Loucy (cell line): Measurements from ENCODE around the gene CHMP1A.

Source experiments
- EZH2phosphoT487 ChIP-seq: fragments of 200-600 bp; IDR thresholded peaks from 2 replicates; pipeline ENCODE4 v1.6.1; 2018; ENCODE audit warnings: antibody characterized with exemption, mild to moderate bottlenecking, moderate library complexity, borderline replicate concordance
- TF ChIP-seq, protein P1 (sequence below): fragments of 200-600 bp; sonication (generic); conservative IDR thresholded peaks from 2 replicates; pipeline ENCODE4 v1.5.1; 2014; ENCODE audit warnings: mild to moderate bottlenecking, antibody characterized with exemption, low read length

DNA sequence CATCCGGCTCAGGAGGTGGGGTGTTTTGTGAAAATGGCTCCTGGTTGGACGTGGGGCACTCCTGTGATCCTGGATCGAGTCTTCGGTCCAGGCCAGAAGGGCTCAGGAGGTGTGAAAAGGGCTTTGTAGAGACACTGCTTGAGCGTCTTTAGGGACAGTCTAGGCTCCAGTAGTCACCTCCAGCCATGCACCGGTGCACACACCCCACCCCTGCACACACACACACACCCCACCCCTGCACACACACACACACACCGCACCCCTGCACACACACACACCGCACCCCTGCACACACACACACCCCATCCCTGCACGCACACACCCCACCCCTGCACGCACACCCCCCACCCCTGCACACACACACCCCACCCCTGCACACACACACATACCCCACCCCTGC lies 19.1 kb downstream of the CHMP1A start:
- TF ChIP-seq, protein P1, sequence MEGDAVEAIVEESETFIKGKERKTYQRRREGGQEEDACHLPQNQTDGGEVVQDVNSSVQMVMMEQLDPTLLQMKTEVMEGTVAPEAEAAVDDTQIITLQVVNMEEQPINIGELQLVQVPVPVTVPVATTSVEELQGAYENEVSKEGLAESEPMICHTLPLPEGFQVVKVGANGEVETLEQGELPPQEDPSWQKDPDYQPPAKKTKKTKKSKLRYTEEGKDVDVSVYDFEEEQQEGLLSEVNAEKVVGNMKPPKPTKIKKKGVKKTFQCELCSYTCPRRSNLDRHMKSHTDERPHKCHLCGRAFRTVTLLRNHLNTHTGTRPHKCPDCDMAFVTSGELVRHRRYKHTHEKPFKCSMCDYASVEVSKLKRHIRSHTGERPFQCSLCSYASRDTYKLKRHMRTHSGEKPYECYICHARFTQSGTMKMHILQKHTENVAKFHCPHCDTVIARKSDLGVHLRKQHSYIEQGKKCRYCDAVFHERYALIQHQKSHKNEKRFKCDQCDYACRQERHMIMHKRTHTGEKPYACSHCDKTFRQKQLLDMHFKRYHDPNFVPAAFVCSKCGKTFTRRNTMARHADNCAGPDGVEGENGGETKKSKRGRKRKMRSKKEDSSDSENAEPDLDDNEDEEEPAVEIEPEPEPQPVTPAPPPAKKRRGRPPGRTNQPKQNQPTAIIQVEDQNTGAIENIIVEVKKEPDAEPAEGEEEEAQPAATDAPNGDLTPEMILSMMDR, result no peak
- TF ChIP-seq EZH2phosphoT487, result no peak
